Islet precursor cell (in vitro differentiated cells): Measurements from ENCODE around the gene LARP4.

Experiments
- DNase-seq: peaks from one replicate; pipeline ENCODE4 v3.0.0-alpha.2; 2018

LARP4 gene

DNA sequence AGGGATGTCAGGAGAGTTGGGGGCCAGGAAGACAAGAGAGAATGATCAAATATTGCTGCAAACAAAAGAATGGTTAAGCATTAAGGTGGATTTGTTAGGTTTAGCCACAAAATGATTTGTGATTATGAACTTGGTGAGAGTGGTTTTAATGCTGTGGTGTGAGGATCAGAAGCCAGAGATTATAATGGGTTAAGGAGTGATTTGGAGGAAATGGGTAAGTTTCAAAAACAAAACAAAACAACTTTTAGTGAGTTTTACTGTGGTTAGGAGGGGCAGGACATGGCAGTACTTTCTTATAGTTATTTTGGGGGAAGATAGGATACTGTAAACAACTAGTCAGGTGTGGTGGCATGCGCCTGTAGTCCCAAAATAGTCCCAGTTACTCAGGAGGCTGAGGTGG lies 128.1 kb downstream of the LARP4 start:
- peak; percentile 22 for DNase-seq

DNA sequence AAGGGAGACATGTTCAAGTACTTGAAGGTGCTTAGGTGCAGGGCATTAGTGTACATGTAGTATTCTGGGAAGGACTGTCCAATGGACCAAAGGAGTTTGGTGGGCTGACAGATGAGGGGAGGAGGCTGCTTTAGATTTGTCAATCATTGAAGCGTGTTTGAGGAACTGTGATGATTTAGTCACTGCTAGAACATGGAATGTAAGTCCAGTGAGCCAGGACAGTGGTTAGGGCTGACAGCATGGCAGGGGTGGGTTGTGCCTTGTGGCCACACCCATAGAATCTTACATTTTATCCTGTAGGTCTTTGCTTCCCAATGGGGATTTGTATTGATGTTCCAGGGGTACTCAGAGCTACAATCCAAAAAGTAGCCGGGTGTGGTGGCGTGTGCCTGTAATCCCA lies 128.7 kb downstream of the LARP4 start:
- no peak for DNase-seq
